Measurements from ENCODE around the gene LRP10.

DNA sequence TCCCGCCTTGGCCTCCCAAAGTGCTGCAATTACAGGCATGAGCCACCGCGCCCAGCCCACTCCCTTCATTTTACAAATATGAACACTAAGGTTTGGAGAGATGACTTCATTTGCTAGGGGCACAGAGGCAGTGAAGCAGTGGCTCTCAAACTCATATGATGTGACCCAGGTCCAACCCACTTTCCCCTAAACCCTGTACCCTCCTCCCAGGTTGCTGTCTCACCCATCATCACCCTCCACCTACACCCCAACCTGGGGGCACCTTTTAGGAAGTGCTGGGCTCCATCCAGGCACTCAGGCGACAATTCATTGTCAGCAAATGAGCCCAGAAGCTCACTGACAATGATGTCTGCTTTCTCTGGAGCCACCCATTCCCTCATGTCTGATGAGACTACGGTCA, 52.2 kb downstream of the LRP10 start:
- TF ChIP-seq POLR2A (IDR thresholded peaks at IDR 0.05) (no peak), CTCF (IDR thresholded peaks at IDR 0.05 in 4 of 5, conservative IDR thresholded peaks at IDR 0.05 in 1 of 5) (no peak)
